Activated effector memory CD4-positive, alpha-beta T cell treated with Interleukin-2 at 50 U/mL for 16 hours (primary cell): ENCODE data around the gene DNAJC16.
A peak's percentile ranks its signal among the peaks of the same experiment; 100 is the strongest.
"Not testable (repeated sequence)": the region's sequence is repeated elsewhere in the genome, so short reads cannot be mapped to it uniquely, and the experiment has no call there.

Source experiments
- DNase-seq: peaks from one replicate; pipeline ENCODE4 v3.0.0-alpha.2; 2020

The DNAJC16 gene

DNA sequence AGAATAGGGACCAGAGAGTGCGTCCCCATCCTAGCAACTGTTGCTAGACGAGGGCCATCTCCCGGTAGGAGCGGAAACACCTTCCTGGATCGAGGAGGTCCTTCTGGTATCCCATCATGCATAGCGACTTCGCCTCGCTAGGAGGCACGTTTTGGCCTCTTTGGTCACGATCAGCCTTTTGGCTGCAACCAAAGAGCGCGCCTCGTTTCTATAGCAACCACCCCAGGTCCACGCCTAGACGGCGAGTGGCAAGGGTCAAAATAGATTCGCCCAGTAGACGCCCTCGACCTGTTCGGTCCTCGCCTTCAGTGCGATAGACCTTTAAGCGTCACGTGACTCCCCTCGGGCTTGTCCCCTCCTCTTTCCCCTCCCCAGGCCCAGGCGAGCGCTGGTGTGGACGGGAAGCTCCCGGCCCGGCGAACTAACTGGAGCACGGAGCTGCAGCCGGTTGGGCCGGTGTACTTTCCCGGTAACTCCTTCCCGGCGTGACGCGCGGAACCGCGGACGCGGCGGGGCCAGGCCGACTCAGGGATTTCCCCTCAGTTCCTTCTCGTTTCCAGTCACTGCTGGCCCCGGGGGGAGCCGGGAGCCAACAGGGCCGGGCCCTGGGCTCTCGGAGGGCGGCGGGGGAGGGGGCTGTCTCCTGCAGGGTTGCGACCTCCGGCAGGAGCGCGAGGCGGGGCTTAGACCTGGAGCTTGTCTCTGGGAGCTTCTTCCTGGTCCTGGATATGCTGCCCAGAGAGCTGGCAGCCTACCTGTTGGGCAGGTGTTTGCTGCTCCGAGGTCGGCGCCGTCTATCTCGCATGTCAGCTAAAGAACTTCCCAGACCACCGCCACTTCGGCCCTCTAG is at the start of gene DNAJC16:
Gene DNAJC16 (plus strand): TSS at position 359 of the 850 bp plus-strand sequence. CDS start 2,258 bp downstream, outside the sequence.
- DNase-seq = peak; percentile 98

DNA sequence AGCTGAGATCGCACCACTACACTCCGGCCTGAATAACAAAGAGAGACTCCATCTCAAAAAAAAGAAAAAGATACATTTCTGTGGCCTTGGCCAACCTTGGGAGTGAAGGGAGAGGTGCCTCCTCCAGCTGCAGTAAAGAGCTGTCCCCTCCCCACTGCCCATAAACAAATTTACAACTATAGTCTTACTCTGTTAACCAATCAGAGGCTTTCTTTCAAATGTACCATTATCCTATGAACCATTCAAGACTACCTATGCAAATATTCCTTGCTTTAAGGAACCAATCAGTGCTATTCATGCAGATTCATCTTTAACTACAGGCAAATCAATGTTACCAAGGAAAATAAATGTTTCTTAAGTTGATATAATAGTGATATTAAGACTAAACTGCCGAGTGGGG is 49.7 kb upstream of the DNAJC16 start:
- DNase-seq = no peak

DNA sequence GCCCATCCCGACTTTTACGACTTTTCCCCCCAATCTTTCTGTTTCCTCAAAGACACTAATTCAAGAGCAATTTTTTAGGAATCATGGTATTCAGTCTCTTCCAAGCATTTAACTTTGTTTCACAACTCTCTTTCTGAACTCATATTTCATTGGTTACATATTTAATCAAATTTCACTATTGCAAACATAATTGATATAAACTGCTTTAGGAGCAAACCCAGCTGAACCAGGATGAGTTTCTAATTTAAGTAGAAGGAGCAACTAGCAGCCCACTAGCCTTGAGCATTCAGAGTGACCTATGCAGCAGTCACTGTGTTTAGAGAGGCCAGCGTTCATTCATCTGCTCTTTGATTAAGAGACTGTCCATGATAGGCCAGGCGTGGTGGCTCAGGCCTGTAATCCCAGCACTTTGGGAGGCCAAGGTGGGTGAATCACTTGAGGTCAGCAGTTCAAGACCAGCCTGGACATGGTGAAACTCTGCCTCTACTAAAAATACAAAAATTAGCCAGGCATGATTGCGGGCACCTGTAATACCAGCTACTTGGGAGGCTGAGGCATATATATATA is 48.9 kb upstream of the DNAJC16 start:
- no peak for DNase-seq

DNA sequence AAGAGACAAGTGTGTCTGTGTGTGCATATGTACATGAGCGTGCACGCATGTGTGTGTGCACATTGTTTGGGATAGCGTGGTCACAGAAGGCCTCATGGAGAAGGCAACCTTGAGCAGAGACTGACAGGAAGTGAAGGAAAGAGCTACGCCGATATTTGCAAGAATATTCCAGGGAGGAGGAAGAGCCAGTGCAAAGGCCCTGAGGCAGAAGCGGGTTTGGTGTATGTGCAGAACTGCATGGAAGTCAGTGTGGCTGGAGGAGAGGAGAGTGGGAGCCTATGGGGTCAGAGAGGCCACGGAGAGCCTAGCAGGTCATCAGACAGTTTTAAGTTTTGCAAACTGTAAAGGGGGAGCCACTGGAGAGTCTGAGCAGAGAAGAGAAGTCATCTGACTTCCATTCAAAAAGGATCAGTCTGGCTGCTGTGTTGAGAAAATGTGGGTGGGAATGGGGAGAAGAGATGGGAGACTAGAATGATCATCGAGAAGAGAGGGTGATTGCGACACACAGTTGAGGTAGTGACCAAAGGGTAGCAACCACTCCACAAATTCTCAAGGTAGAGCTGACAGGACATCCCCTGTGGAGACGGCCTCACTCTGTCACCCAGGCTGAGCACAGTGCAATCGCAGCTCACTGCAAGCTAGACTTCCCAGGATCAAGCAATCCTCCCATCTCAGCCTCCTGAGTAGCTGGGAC is 46.8 kb upstream of the DNAJC16 start:
- no peak for DNase-seq

DNA sequence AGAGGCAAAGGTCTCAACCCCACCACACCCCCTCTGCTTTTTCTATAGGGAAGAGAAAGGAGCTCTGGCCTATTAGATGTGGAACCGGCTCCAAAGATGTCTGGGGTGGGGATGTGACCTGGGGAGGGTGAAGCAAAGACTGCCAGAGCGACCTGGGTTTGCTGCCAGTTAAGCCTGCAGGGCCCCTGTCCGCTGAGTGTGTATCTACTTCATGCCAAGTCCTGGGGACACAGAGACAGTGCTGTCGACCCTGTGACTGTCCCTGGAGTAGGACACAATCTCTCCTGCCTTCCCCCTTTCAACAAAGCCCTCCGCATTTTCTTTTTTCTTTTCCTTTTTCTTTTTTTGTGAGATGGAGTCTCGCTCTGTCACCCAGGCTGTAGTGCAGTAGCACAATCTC is 44.2 kb upstream of the DNAJC16 start:
- DNase-seq = not testable (repeated sequence)

DNA sequence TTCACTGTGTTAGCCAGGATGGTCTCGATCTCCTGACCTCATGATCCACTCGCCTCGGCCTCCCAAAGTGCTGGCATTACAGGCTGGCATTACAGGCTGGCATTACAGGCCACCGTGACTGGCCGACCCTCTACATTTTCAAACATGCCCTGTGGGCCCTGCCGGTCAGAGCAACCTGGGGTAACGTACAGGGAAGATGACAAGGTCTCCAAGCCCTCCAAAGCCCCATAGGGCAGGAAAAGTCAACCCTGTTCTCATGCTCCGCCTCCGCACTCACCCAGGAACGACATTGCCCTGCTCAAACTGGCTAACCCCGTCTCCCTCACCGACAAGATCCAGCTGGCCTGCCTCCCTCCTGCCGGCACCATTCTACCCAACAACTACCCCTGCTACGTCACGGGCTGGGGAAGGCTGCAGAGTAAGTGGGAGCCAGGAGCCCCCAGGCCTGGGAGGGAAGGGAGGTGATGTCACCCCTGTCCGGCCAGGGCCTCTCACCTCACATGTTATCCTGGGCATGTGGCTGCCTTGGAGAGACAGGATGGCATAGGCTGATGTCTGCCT is 43.6 kb upstream of the DNAJC16 start:
- not testable (repeated sequence) for DNase-seq

DNA sequence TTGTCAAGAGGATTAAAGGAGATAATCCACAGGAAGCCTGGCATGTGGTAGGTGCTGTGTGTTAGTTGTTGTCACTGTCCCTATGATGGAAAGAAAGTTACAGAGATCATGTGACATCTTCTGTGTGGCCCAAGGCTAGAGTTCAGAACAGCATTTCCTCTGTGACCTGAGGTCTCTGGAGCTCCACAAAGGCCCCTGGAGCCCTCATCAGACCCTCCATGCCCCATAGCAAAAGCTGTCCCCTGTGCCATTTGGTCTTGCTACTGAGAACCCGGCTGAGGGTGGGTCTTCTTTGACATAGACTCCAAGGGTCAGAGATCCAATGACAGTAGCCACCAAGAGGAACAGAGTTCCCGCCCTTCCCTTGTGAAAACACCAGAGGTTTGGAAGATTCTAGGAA is 42.7 kb upstream of the DNAJC16 start:
- no peak for DNase-seq

DNA sequence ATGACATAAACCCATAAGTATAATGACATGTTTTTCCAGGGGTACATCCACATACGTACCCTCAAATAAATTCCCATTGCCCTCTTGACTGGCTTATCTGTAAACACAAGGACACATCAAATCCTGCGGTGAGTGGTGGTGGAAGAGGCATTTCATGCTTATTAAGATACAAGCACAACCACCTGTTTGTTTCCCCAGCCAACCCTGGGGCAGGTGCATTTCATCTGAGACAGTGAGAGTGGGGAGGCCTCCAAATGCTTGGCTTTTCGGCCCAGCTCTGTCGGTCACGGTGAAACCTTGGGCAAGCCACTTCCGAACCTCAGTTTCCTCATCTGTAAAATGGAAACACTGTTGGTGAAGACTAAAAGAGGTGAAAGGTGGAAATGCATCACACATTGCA is 42.2 kb upstream of the DNAJC16 start:
- not testable (repeated sequence) for DNase-seq

DNA sequence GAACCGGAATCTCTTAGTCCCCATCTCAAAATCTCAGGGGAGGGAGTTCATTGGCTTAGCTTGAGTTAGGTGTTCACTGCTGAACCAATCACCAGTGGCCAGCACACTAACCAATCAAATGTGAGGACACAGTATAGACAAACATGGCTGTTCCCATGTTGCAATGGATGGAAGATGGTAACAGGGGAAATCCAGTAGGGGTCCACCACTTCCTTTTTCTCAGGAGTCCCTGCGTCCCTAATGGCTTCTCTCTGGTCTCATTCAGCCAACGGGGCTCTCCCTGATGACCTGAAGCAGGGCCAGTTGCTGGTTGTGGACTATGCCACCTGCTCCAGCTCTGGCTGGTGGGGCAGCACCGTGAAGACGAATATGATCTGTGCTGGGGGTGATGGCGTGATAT is 41.0 kb upstream of the DNAJC16 start:
- no peak for DNase-seq

DNA sequence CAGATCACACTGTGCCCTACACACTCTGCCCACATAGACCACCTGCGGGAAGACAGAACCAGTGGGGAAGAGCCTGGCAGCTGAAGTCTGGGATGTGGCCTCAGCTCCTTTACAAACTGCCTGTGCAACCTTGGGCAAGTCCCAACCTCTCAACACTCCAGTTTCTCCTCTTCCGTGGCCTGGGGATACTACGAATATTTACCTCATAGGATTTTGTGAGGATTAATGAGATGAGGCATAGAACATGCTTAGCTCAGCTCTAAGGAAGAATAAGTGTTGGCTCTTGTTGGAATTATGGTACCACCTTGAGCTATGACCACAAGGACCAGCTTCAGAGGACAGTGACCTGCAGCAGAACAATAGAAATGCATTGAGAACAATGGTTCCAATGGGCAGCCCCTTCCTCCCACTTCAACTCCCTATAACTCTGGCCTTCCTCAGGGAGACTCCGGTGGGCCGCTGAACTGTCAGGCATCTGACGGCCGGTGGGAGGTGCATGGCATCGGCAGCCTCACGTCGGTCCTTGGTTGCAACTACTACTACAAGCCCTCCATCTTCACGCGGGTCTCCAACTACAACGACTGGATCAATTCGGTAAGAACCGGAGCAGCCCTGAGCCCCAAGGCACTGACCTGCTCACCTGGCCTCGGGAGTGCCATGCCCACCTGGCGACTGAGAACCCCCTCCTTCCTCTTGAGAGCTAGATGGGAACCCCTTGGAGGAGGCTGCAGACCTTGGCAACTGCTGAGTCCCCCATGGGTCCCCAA is 39.6 kb upstream of the DNAJC16 start:
- not testable (repeated sequence) for DNase-seq

DNA sequence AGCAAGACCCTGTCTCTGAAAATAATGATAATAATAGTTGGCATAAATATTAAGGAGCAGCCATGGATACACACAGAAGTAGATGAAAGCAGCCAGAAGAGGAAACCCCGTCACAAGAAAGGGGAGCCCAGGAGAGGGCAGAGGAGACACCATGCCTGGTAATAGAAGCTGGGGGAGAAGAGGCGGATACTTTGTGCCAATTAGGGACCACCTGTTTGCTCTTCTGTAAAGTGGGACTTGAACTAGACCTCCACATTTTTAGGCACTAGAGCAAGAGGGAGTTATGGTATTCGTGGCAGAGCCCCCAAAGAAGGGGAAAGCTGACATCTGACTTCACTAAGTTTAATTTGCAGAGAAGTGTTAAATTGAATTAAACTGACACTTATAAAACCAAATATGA is 38.3 kb upstream of the DNAJC16 start:
- DNase-seq = no peak

DNA sequence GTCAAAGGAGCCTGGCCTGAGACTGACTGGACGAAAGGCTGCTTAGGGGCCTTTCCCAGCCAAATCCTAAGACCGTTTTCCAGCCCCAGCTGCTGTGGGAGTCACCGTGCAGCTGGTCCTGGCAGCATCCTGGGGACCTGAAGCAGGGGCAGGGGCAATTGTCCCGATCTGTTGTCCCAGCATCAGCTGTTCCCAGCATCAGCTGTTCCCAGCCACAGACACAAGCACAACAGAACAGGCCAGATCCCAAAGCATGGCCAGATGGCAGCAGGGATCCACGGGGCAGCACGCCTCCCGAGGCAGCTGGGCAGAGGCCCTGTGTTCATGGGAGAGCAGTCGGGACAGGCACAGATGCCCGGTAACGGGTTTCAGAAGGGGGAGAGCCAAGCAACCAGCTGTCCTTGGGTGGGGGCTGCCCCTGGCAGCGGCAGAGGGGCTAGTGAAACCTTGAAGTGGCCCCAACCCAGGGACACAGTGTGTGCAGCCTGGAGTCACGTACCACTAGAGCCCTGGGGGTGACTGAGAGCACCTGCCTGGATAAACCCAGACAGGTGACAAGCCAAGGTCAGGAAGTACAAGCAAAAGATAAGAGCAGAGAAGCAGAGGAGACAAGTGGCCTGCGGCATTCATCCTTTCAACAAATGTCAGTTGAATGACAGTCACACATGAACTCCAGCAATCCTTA is 37.5 kb upstream of the DNAJC16 start:
- DNase-seq = no peak

DNA sequence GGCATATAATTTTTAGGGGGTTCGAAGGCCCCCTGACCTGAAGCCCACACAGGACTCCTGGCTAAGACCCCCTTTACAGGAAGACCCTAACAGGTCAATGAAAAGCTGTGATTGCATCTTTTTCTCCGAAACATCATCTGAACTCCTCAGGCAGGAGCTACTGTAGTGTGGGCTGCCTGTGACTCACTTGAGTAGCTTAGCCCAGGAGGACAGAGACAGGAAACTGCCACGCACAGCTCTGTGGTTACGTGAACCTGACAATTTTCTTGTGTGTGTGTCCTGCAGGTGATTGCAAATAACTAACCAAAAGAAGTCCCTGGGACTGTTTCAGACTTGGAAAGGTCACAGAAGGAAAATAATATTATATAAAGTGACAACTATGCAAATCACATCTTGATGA is 35.6 kb upstream of the DNAJC16 start:
- not testable (repeated sequence) for DNase-seq

DNA sequence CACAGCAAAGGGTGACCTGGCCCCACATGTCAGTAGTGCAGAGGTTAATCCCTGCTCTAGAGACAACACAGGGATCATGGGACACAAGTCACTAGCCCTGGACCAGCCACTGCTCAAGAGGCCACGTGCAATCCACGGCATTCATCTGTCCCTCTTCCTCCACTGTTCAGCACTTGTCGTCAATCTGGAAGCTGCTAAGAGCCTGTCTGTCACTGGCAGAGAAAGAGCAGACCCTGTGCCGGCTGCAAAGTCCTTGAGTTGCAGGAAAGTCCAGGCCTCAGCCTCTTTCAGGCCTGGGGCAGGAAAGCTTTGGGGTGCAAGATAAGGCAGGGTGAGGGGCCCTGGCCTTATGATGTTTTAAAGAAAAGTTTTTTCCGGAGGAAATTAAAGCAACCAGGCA is 34.1 kb upstream of the DNAJC16 start:
- no peak for DNase-seq

DNA sequence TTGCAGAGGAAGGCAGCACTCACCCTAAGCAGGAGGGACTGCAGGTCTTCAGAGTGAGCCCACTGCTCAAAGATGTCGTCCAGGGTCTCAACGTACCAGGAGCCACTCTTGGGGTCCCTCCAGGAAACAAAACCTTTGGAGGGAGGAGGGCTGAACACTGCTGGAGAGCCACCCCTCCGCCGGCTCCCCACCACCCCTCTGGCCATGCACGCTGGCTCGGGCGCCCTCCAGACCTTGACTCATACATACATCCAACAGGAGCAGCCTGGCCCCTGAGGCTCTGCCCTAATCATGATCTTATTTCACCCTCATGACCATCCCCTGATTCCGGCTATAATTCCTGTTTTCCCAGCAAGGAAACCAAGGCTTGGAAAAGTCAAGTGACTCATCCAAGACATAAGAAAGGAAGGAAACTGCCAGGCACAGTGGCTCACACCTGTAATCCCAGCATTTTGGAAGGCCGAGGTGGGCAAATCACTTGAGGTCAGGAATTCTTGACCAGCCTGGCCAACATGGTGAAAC is 32.7 kb upstream of the DNAJC16 start:
- no peak for DNase-seq

DNA sequence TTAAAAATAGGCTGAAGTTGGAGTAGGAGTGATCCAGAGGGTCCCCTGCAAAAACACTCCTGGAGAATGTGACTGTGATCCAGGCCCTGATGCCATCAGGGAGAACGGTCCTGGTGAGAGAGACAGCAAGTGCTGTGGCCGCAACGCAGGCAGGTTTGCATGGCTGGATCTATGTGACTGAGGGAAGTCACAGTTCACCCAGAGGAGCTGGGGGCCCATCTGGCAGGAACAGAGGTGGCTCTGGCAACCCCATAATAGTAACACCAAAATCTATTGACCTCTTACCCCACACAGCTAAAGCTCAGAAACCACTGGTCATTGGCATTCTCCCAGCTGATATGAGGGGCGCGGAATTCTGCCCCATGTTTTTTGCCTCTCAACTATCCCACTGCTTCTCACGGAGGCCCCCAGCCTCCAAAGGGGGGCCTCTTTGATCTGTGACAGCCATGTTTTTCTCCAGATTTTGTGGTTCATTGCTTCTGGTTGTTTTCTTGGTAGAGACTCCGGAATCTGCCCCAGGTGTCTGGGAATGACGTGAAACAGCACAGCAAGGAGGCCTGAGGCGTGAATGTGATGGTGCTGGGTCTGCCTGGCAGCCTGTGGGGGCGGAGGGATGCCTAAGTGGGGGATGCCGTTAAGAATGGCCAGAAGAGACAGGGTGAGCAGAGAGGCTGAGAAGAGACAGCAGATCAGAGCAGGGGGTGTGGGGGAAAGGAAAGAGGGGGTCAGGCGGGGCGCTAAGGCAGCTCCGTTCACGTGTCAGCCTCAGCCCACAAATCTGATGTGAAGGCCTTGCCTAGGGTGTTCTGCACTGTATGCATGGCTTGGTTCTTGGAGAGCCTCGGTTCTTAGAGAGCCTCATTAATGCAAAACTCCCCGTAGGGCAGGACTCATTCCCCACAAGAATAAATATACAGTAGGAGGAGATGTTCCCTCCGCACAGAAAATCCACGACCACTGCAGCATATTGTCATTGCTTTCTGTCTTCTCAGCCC is 26.2 kb upstream of the DNAJC16 start:
- DNase-seq = no peak

DNA sequence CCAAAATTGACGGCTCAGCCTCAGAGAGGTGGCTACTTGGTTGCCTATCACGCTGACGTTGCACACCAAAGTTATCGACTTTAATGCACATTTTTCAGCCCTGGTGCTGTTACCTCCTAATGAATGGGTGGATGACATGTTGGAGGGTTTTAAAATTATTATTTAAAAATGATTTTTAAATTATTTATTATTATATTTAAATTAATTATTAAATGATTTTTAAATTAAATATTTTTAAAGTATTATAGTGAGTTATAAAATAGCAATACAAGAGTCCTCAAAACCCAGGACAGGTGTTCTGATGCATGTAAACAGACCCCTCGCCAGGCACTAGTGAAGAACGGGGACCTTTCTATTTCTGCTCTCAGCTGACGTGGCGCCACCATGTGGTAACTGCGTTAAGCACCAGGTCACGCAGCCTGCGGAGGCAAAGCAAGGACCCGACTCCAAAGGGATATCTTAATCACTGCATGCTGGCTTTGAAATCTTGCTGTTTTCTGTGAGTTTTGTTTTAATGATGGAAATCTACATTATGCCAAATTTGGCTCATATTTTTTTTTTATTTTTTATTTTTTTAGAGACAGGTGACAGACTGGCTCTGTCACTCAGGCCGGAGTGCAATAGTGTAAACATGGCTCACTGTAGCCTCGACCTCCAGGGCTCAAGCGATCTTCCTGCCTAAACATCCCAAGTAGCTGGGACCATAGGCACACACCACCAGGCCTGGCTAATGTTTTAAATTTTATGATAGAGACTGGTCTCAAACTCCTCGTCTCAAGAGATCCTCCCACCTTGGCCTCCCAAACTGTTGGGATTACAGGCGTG is 25.2 kb upstream of the DNAJC16 start:
- peak; percentile 27 for DNase-seq

DNA sequence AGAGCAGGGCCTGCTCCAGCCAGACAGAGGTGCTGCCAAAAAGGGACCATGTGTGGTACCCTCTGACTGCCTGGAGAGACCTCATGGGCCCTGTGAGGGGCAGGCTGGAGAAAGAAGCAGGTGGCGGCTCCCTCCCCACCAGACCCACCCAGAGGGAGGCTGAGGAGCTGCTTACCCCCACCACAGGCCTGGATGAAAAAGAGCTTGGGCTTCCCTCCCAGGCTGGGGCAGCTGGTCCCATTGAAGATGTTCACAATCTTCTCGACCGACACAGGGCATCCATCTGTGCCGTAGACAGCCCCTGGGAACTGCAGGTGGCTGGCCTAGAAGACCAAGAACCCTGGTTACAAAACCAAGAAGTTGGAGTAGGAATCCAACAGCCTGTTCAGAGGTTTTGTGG is 22.2 kb upstream of the DNAJC16 start:
- DNase-seq = no peak

DNA sequence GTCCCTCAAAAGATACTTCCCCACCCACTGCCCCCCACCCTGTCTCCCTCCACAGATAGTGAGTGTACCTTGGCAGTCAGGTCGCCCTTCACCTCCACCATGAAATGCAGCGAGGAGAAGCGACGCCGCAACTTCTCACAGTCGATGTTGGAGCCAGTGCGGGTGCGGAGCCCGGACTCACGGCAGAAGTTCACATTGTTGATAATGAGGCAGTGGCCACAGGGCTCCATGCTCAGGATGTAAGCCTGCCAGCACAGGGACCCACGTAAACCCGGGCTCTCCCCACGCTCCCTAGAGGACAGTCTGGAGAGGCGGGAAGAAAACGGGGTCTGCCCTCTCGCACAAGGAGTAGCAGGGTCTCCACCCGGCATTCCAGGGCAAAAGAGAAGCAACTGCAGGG is 19.8 kb upstream of the DNAJC16 start:
- no peak for DNase-seq

DNA sequence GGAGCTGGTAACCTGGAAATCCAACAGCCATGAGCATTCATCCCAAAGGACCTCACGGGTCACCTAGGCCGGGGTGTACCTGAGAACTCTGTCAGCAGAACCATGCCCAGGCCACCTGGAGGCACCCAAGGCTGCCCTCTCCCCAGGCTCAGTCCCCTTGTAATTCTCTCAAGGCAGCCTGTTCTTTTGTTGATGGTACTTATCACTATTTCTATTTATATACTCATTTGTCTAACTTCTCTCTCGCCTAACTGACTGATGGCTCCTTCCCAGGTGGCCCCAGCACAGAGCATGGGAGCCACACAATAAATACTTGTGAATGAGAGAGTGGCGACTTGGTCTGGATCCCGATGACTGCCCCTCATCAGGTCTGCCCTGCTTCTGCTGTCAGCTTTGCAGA is 19.4 kb upstream of the DNAJC16 start:
- DNase-seq = no peak
